WTC11 (cell line): ENCODE data around the gene RTEL1. TPM values are rescaled to one million over a fixed set of nuclear protein-coding genes. Genes with fewer than 3 reads are reported as not detected.
A peak's percentile ranks its signal among the peaks of the same experiment; 100 is the strongest.

ENCODE experiments used
- ATAC-seq: fragments of 200-7000 bp; cut with Tn5 transposase; 2 replicates; pipeline ENCODE4 v1.10.0; 2021; ENCODE audit warnings: mild to moderate bottlenecking, moderate library complexity
- CTCF ChIA-PET: fragments of 300-600 bp; sonication (Branson Sonifier 250); formaldehyde crosslinking; loops from one replicate; lab custom pipeline; 2021; ENCODE audit warnings: antibody characterized with exemption; lab: Charles Lee
- POLR2A ChIA-PET: fragments of 350-600 bp; sonication (Branson Sonifier 250); formaldehyde crosslinking; loops from one replicate; lab custom pipeline; 2021; ENCODE audit warnings: antibody characterized with exemption; lab: Charles Lee
- DNase-seq: peaks from one replicate; pipeline ENCODE4 v3.0.0; 2021; ENCODE audit warnings: low spot score
- H3K27ac Mint-ChIP-seq: 2 replicates; pipeline ENCODE4 v1.8.0; 2021; ENCODE audit warnings: mixed read lengths
- H3K27me3 Mint-ChIP-seq: 2 replicates; pipeline ENCODE4 v1.8.0; 2021; ENCODE audit warnings: low read depth, mild to moderate bottlenecking, moderate library complexity, mixed read lengths
- H3K36me3 Mint-ChIP-seq: 2 replicates; pipeline ENCODE4 v1.8.0; 2021; ENCODE audit warnings: mixed read lengths
- H3K4me1 Mint-ChIP-seq: 2 replicates; pipeline ENCODE4 v1.8.0; 2022; ENCODE audit warnings: mixed read lengths
- H3K4me3 Mint-ChIP-seq: 2 replicates; pipeline ENCODE4 v1.8.0; 2021; ENCODE audit warnings: mild to moderate bottlenecking, moderate library complexity, mixed read lengths
- H3K9me3 Mint-ChIP-seq: 2 replicates; pipeline ENCODE4 v1.8.0; 2021; ENCODE audit warnings: mixed read lengths
- ETV6 ChIP-seq: sonication (generic); formaldehyde crosslinking; IDR thresholded peaks from 2 replicates; pipeline ENCODE4 v1.8.1; 2022; ENCODE audit warnings: mild to moderate bottlenecking, missing genetic modification reagents
- FOXJ3 ChIP-seq: sonication (generic); formaldehyde crosslinking; IDR thresholded peaks from 2 replicates; pipeline ENCODE4 v1.9.0; 2021; ENCODE audit warnings: missing genetic modification reagents, mild to moderate bottlenecking, borderline replicate concordance
- FOXP1 ChIP-seq: sonication (generic); formaldehyde crosslinking; IDR thresholded peaks from 2 replicates; pipeline ENCODE4 v1.8.0; 2022; ENCODE audit warnings: missing genetic modification reagents, mild to moderate bottlenecking, moderate library complexity, borderline replicate concordance
- GABPB1 ChIP-seq: sonication (generic); formaldehyde crosslinking; IDR thresholded peaks from 2 replicates; pipeline ENCODE4 v1.8.1; 2023; ENCODE audit warnings: mild to moderate bottlenecking, missing genetic modification reagents
- IRF1 ChIP-seq: sonication (generic); formaldehyde crosslinking; IDR thresholded peaks from 2 replicates; pipeline ENCODE4 v1.8.0; 2023; ENCODE audit warnings: missing genetic modification reagents
- JAZF1 ChIP-seq: fragments of 250-450 bp; sonication (Bioruptor Pico); IDR thresholded peaks from 2 replicates; pipeline ENCODE4 v1.9.0; 2021; ENCODE audit warnings: moderate library complexity, mild to moderate bottlenecking, inconsistent platforms
- MXD4 ChIP-seq: fragments of 250-450 bp; sonication (Bioruptor Pico); IDR thresholded peaks from 2 replicates; pipeline ENCODE4 v1.8.0; 2021; ENCODE audit warnings: mild to moderate bottlenecking, moderate library complexity, borderline replicate concordance
- NFYB ChIP-seq: sonication (generic); formaldehyde crosslinking; conservative IDR thresholded peaks from 2 replicates; pipeline ENCODE4 v1.8.0; 2022; ENCODE audit warnings: low read depth, missing genetic modification reagents
- PRDM15 ChIP-seq: sonication (generic); formaldehyde crosslinking; IDR thresholded peaks from 2 replicates; pipeline ENCODE4 v1.8.0; 2022; ENCODE audit warnings: missing genetic modification reagents
- SP1 ChIP-seq: sonication (generic); formaldehyde crosslinking; conservative IDR thresholded peaks from 2 replicates; pipeline ENCODE4 v1.8.1; 2022; ENCODE audit warnings: missing genetic modification reagents
- ZNF671 ChIP-seq: fragments of 250-450 bp; sonication (Bioruptor Pico); IDR thresholded peaks from 2 replicates; pipeline ENCODE4 v1.8.0; 2021; ENCODE audit warnings: mild to moderate bottlenecking
- total RNA-seq: library from RNA; stranded (reverse); gene quantifications from 3 replicates; pipeline ENCODE4 v1.2.3, GENCODE V29; 2021
- TF ChIP-seq, protein P1 (sequence below): sonication (generic); formaldehyde crosslinking; IDR thresholded peaks from 2 replicates; pipeline ENCODE4 v1.8.0; 2022; ENCODE audit warnings: mild to moderate bottlenecking, missing genetic modification reagents
- TF ChIP-seq, protein P2 (sequence below): sonication (generic); formaldehyde crosslinking; IDR thresholded peaks from 2 replicates; pipeline ENCODE4 v1.8.1; 2022; ENCODE audit warnings: low read depth, missing genetic modification reagents, borderline replicate concordance
- TF ChIP-seq, protein P3 (sequence below): sonication (generic); formaldehyde crosslinking; IDR thresholded peaks from 2 replicates; pipeline ENCODE4 v1.8.0; 2022; ENCODE audit warnings: mild to moderate bottlenecking, missing genetic modification reagents

Gene RTEL1
- total RNA-seq, 1 experiment from 2014 or later, result 44.9 TPM

DNA sequence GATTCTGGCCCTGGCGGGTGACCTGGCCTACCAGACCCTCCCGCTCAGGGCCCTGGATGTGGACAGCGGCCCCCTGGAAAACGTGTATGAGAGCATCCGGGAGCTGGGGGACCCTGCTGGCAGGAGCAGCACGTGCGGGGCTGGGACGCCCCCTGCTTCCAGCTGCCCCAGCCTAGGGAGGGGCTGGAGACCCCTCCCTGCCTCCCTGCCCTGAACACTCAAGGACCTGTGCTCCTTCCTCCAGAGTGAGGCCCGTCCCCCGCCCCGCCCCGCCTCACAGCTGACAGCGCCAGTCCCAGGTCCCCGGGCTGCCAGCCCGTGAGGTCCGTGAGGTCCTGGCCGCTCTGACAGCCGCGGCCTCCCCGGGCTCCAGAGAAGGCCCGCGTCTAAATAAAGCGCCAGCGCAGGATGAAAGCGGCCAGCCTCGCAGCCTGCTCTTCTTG is 80.6 kb downstream of the RTEL1 start (continued):
- peak; percentile 24; the same call in 1 of the 2 replicates for TF ChIP-seq PRDM15 (CRISPR knock-in tag)
- no peak for TF ChIP-seq NFYB (CRISPR knock-in tag)
- TF ChIP-seq JAZF1 (CRISPR knock-in tag), result no peak
- TF ChIP-seq, protein P1, sequence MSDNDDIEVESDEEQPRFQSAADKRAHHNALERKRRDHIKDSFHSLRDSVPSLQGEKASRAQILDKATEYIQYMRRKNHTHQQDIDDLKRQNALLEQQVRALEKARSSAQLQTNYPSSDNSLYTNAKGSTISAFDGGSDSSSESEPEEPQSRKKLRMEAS (CRISPR knock-in tag), result no peak
- no peak for TF ChIP-seq FOXJ3 (CRISPR knock-in tag)
- no peak for TF ChIP-seq ETV6 (CRISPR knock-in tag)
- TF ChIP-seq SP1 (CRISPR knock-in tag), result 0 out of 2 replicates have a peak, but pooled peaks have one; percentile 17
- TF ChIP-seq, protein P2, sequence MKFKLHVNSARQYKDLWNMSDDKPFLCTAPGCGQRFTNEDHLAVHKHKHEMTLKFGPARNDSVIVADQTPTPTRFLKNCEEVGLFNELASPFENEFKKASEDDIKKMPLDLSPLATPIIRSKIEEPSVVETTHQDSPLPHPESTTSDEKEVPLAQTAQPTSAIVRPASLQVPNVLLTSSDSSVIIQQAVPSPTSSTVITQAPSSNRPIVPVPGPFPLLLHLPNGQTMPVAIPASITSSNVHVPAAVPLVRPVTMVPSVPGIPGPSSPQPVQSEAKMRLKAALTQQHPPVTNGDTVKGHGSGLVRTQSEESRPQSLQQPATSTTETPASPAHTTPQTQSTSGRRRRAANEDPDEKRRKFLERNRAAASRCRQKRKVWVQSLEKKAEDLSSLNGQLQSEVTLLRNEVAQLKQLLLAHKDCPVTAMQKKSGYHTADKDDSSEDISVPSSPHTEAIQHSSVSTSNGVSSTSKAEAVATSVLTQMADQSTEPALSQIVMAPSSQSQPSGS (CRISPR knock-in tag), result no peak
- TF ChIP-seq MXD4 (CRISPR knock-in tag), result no peak
- TF ChIP-seq, protein P3, sequence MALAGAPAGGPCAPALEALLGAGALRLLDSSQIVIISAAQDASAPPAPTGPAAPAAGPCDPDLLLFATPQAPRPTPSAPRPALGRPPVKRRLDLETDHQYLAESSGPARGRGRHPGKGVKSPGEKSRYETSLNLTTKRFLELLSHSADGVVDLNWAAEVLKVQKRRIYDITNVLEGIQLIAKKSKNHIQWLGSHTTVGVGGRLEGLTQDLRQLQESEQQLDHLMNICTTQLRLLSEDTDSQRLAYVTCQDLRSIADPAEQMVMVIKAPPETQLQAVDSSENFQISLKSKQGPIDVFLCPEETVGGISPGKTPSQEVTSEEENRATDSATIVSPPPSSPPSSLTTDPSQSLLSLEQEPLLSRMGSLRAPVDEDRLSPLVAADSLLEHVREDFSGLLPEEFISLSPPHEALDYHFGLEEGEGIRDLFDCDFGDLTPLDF (CRISPR knock-in tag), result no peak

DNA sequence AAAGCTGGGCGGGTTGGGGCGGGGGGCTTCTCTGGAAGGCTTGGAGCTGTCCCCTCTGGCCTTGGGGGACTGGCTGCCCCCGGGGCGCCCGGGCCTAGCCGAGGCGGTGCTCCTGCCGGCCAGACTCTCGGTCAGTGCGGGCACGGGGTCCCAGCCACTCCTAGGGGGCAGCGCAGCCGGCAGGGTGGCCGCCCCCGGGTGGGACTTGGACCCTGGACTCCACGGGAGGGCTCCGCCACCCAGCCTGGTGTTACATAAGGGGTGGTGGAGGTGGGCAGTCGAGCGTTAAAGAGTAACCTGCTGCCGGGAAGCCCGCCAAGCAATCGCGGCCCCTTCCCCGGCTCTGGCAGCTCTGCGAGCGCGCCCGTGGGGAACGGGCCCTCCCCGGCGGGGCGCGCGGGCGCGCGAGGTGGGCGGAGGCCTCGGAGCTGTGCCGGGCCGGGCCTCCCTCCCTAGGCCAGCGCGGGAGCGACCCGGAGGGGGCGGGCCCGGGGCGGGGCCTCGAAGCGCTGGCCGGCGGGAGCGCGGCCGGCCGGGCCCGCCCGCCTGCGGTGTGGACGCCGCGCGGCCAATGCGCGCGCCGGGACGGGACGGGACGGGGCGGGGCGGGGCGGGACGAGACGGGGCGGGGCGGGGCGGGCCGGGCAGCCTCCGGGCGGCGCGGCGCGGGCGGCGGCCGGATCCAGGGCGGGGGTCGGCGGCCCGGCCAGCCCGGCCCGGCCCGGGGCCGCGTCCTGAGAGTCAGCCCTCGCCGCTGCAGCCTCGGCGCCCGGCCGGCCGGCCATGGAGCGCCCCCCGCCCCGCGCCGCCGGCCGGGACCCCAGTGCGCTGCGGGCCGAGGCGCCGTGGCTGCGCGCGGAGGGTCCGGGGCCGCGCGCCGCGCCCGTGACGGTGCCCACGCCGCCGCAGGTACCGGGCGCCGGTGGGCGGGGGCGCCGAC is 81.3 kb downstream of the RTEL1 start, which contains the start of gene SLC2A4RG:
SLC2A4RG (plus strand) TSS at position 647 of the 940 bp plus-strand sequence; CDS start at position 784, 137 bp downstream.
- no peaks in the 10 kb centered on the region for H3K27me3 Mint-ChIP-seq
- POLR2A ChIA-PET, result interaction anchor here (0.6 to 1.5 kb wide), 3 partner anchors 32 to 231 kb away, joined by 5 to 7 read pairs (median 6); partner anchors contain the start of genes ARFRP1, TPD52L2 and ZGPAT
- ATAC-seq, result peak; percentile 61
- TF ChIP-seq MXD4 (CRISPR knock-in tag) (no peak), IRF1 (CRISPR knock-in tag) (no peak), FOXP1 (CRISPR knock-in tag) (peak; percentile 53; the same call in 1 of the 2 replicates), JAZF1 (CRISPR knock-in tag) (no peak), GABPB1 (peak; percentile 75), SP1 (CRISPR knock-in tag) (peak; percentile 38; the same call in 1 of the 2 replicates), ZNF671 (CRISPR knock-in tag) (no peak)
- TF ChIP-seq, all 79 proteins: peak for 3
- CTCF ChIA-PET, result interaction anchor here (0.6 to 2.2 kb wide), 12 partner anchors 11 to 241 kb away, joined by 3 to 10 read pairs (median 4); partner anchors contain the start of genes ARFRP1, PRPF6, TPD52L2 and ZGPAT
- H3K4me1 Mint-ChIP-seq, result no peaks in the 10 kb centered on the region
- H3K36me3 Mint-ChIP-seq, result 0 out of 2 replicates have a peak, but pooled peaks cover 3% of the 10 kb centered on the region
- peak within 1 kb of the TSS; percentile 60 for H3K4me3 Mint-ChIP-seq
- no peaks in the 10 kb centered on the region for H3K9me3 Mint-ChIP-seq
- no peak within 1 kb of the TSS for H3K27ac Mint-ChIP-seq
- DNase-seq, result peak; percentile 58
